Left renal pelvis (tissue), 4 donors: ENCODE measurements around the gene ZNF185. TPM values are rescaled to one million over a fixed set of nuclear protein-coding genes. Genes with fewer than 3 reads are reported as not detected.
"Not testable (repeated sequence)": the region's sequence is repeated elsewhere in the genome, so short reads cannot be mapped to it uniquely, and the experiment has no call there.

Experiments
- DNase-seq, 4 donors: peaks; one replicate each; pipeline ENCODE4 v3.0.0-alpha.2; 2013; ENCODE audit warnings: low read depth in 4 of 4, low spot score in 3 of 4
- polyA plus RNA-seq, 4 donors: library from polyadenylated mRNA; unstranded; fragments of 120-200 nt; gene quantifications; one replicate each; pipeline ENCODE4 v1.2.1, GENCODE V29; 2013; ENCODE audit not compliant: insufficient read length in 4 of 4

ZNF185 gene
- polyA plus RNA-seq, 4 donors: 35.3 to 54.9 (median 43.0) TPM

GRCh38 chrX:152895121-152895520 lies 2.7 kb upstream of the ZNF185 start:
- no peak for DNase-seq

- no peak for DNase-seq
These were observed 2.0 kb upstream of the ZNF185 start for GRCh38 chrX:152895724-152896420.

DNA sequence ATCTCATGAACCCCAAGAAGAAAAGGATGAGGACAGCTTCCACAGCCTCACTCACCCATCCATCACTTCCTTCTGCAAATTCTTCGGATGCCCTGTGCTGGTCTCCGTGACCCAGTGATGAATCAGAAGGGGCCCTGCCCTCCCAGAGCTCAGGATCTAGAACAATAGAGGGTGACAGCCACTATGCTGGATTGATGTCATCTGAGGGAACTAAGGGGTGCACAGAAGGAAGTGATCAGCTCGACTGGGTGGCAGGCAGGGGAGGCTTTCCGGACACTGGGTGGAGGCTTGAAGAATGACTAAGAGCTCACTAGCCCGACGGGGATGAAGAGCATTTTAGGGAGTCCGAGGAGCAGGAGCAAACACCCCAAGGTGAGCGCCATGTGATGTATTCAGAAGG lies 1.4 kb upstream of the ZNF185 start:
- DNase-seq: no peak

DNA sequence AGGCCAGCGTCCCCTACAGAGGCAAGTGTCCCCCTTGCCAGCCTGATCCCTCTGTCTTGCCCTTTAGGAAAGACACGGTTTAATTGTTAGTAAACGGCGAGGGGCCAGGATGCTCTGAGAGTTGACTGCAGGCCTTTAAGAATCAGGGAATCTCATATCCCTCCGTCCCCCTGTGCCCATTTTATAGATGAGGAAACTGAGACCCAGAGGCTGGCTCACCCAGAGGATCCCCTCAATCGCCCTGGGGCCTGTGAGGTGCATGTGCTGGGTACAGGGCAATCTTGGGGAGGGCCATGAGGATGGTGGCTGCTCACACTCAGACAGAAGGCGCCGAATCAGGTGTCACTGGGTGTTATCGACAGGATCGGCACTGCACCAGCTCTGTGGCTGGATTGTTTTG lies 575 bp downstream of the ZNF185 start:
- DNase-seq: no peak

- DNase-seq: no peak
These were observed 1.4 kb downstream of the ZNF185 start for GRCh38 chrX:152899111-152899873.

- DNase-seq: no peak
These were observed 2.2 kb downstream of the ZNF185 start for GRCh38 chrX:152899874-152900719.

- DNase-seq: no peak
These were observed 3.1 kb downstream of the ZNF185 start for GRCh38 chrX:152900937-152901445.

DNA sequence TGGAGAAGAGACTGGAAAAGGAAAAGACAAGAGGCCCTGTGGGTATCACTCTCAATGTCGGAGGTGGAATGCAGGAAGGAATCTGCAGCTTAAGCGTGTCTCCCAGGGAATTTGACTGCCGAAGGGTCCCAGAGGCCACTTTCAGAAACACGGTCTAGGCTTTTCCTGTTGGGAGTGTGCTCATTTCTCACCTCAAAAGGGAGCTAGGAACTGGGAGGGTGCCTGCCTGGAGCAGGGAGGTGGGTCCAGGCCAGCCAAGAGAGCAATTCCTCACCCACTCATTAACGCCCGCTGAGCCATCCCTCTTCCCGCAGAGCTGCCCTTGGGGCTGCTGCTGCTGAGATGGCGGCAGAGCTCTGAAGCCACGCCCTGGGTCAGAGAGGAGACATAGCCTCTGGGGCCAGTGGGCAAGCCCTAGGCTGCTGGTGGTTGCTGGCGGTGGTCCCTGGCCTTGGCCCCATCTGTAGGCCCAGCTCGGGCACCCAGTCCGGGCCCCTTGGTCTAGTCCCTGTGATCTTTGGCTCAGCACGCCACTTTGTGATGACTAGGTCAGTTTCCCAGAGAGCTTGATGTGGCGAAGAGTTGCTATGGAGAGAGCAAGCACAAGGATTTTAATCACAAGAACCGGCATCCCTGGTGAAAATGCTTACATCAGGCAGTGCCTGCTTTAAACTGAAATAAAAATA lies 4.1 kb downstream of the ZNF185 start:
- no peak for DNase-seq

- no peak for DNase-seq
These were observed 4.6 kb downstream of the ZNF185 start for GRCh38 chrX:152902502-152902820.

DNA sequence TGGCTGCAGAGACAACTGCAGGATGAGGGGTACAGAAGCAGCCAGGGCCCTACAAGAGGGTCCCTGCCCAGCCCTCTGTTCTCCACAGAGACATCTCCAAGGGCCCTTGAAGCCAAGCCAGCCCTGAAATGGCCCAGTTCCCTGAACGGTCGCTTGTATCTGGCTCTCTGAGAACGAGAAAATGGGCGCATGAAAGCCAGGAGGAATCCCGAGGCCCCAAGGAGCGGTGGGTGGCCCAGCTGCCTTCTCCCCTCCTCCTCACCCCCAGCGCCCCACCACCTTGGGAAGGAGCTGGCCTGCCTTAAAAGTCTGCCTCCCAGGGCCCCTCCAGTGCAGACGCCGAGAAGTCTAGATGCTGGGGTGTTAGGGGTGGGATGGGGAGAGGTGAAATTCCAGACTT lies 5.7 kb downstream of the ZNF185 start:
- no peak for DNase-seq

GRCh38 chrX:152904151-152905080 lies 6.5 kb downstream of the ZNF185 start:
- DNase-seq: no peak

- no peak for DNase-seq
These were observed 7.2 kb downstream of the ZNF185 start for GRCh38 chrX:152905081-152905420.

DNA sequence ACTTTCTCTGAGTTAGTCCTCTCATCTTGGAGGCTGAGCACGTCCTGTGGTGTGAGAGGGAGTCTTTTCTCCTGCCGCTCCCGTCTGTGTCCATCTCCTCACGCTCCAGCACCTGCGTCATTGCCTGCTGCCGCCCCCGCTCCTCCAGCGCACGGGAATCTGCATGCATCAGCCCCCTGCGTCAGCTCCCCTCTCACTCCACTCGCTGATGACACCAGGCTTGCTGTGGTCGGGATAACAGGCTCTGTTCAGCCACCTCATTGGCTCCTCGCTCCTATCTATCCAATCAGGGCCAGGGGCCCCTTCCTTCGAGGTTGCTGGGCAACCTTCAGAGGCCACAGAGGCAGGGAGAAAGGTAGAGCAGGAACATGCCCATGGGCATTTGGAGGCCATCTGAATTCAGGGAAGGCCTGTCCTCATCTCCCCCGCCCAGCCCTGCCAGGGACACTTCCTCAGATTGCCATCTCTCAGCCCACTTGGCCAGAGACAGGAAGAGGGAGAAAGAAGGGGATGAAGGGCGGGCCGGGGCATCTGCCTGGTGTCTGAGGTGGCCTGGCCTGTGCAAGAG lies 9.3 kb downstream of the ZNF185 start:
- DNase-seq: no peak

GRCh38 chrX:152908486-152908885 lies 10.6 kb downstream of the ZNF185 start:
- no peak for DNase-seq

GRCh38 chrX:152910018-152910417 lies 12.2 kb downstream of the ZNF185 start:
- not testable (repeated sequence) for DNase-seq

- DNase-seq: no peak
These were observed 14.2 kb downstream of the ZNF185 start for GRCh38 chrX:152912106-152912505.

GRCh38 chrX:152912641-152913040 lies 14.8 kb downstream of the ZNF185 start:
- DNase-seq: no peak

GRCh38 chrX:152913346-152913745 lies 15.5 kb downstream of the ZNF185 start:
- no peak for DNase-seq

- DNase-seq: no peak
These were observed 16.0 kb downstream of the ZNF185 start for GRCh38 chrX:152913910-152914309.
